ENCODE results near the gene PGAM5.

PGAM5 gene

DNA sequence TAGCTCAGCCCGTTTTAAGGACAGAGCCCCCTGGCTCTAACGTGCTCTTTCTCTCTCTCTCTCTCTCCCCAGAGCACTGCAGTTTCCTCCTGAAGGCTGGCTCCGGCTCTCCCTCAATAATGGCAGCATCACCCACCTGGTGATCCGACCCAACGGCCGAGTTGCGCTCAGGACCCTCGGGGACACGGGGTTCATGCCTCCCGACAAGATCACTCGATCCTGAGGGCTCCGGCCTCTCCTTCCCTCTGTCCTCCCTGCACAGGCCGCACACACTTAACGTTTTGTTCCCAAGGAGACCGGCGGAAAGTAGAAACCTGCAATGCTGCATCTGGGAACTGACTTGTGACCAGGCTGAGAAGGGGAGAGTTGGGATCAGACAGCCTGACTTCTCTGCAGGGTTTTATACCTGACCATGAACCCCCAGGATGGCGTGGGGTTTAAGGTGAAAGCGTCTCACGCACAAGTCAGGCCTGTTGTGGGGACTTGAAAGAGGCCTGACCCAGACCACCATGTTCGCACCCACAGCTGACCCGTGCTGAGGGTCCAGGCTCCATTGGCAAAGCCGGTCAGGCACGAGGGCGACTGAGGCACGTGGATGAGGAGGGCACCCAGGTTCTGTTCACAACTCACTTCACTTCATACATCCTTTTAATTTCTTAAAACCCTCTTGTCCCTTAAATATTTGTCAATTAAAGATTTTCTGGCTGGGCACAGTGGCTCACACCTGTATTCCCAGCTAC lies 10.1 kb downstream of the PGAM5 start:
- DNase-seq (ENCODE audit: low read depth) = no peak

DNA sequence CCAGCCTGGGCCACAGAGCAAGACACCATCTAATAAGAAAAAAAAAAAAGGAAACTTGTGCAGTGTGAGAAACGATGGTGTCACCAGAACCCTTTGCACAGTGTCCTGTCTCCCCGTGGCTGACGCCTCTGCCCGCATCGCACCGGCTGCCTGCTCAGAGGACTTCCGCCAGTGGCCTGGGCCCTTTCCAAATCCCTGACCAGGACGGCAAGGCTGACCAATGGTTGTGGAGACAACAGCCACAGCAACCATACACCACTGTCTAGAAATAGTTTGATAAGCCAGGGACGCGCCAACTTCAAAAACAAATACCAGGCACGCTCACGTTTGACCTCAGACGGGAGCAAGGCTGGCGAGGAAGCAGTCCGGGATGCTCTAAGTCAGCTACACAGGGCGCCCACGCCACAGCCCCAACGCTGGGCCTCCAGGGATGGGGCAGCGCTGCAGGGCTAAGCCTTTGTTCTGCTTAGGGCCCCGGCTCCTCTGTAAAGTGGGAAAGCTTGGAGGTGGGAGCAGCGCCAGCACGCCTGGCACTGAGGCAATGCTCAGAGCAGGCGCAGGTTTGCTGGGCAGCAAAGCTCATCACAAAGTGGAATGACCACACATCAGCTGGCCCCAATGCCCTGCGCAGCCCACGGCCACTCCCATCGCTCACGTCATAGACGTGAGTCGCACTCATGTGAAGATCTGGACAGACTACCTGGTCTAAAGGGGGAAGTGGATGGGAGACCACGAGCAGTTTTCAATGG lies 12.5 kb downstream of the PGAM5 start:
- DNase-seq (ENCODE audit: low read depth) = no peak

- DNase-seq (ENCODE audit: low read depth) = no peak
Measured at GRCh38 chr12:132723764-132724140, 13.1 kb downstream of the PGAM5 start.

DNA sequence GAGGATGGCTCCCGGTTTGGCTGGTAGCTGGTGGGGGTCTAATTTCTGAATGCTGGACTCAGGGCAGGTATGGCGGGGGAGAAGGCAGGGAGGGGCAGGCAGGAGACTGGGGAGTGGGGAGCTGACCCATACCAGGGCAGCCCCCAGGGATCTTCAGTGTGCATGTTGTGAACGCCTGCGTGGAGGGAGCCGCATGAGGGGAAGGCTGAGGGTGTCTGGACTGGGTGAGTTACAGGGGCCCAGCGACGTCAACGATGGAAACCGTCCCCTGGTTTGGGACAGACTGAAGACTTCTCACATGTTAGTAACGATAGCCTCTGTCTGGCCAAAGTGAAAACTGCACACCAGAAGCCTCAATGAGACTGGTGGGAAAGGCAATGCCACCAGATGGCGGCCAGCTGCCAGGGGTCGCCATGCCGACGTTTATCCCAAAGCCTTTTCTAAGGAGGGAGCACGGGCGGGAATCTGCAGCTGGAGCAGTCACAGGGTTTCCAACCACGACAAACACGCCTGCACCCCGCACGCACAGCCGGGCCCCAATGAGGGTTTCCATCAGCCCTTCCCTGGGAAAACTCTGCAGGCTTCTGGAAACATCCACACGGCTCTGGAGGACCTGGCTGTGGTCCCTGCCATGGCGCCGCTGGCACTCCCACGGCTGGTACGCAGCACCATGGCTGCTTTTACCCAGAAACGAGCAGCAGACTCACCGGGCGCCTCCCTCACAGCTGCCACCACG lies 14.0 kb downstream of the PGAM5 start:
- no peak for DNase-seq (ENCODE audit: low read depth)

GRCh38 chr12:132726386-132726785 lies 15.7 kb downstream of the PGAM5 start:
- no peak for DNase-seq (ENCODE audit: low read depth)

- no peak for DNase-seq (ENCODE audit: low read depth)
Measured at GRCh38 chr12:132727091-132727794, 16.6 kb downstream of the PGAM5 start.

DNA sequence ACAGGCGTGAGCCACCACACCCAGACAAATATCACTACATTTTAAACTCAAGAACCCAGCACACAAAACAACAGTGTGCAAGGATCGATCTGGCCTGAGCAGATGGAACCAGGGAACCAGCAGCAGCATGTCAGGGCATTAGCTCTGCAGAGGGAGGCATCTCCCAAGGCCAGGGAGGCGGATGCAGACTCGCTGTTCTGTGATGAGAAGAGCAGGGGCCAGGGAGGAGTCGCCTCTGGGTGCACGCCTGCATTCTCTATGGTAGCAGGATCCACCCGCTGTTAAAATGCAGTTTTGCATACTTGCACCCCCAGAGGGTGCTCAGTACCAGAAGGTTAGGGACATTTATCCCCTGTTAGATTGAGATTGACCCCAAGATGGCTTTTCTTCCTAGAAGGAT lies 17.9 kb downstream of the PGAM5 start:
- DNase-seq (ENCODE audit: low read depth) = no peak

DNA sequence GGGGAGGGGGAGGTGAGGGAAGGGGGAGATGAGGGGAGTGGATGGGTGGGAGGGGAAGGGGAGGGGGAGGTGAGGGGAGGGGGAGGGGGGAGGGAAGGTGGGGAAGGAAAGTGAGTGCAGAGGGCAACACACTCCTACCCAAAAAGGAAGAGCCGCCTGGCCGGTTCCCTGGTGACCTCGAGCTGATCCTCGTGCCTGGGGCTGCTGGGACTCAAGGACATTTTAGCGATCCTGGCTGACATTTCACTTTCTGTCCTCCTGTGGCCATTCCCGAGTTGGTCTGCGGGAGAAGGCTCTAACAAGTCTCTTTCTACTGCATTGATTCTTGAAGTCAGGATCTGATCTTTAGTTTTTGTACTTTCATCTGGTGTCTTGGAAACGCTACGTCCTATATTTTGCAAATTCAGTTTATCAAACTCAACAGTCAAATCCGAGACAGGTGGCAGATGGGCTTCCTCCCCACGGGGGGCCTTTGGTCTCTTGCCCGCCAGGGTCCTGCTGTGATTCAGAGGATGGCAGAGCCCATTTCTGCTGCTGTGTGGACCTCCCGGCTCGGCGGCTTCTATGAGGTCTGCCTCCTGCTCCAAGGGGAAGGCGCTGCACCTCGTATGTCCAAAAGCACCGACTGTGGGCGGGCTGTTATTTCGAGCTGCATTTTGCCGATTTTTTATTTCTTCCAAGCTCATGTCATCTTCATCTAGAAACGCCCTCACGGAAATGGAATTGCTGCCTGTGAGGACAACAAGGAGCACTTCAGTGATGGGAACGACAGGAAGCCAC lies 19.1 kb downstream of the PGAM5 start:
- DNase-seq (ENCODE audit: low read depth) = no peak

DNA sequence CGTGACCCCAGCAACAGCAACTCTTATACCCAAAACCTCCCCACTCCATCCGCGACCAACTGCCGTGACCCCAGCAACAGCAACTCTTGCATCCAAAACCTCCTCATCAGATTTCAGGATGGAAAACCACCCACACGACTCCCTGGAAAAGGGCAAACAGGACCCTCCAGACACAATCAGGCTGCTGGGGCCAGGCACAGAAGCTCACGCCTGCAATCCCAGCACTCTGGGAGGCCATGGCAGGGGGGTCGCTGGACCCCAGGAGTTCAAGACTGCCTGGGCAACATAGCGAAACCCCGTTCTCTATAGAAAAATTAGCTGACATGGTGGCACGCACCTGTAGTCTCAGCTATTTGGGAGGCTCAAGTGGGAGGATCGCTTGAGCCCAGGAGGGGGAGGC lies 19.7 kb downstream of the PGAM5 start:
- DNase-seq (ENCODE audit: low read depth) = no peak

- no peak for DNase-seq (ENCODE audit: low read depth)
Measured at GRCh38 chr12:132731574-132731973, 20.9 kb downstream of the PGAM5 start.

- no peak for DNase-seq (ENCODE audit: low read depth)
Measured at GRCh38 chr12:132734206-132734605, 23.6 kb downstream of the PGAM5 start.

GRCh38 chr12:132735496-132735895 lies 24.9 kb downstream of the PGAM5 start:
- DNase-seq (ENCODE audit: low read depth) = no peak

GRCh38 chr12:132736378-132736777 lies 25.7 kb downstream of the PGAM5 start:
- DNase-seq (ENCODE audit: low read depth) = no peak

DNA sequence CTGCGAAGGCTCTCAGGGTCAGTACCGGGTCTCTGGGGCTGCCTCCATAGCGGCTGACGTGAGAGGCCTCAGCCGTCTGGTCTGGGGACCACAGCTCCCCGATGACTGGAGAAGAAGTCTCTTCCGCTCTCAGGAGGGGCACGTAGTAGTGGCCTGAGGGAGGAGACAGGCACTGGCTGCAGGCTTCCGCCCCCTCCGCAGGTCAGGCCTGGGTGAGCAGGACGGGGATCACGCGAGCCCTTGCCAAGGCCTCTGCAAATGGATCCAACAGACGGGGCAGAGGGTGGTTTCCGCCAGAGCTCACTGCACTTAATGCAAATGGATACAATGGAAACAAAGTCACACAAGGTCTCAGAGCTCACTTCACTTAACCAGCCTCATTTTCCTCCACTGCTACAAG lies 26.3 kb downstream of the PGAM5 start:
- no peak for DNase-seq (ENCODE audit: low read depth)

- no peak for DNase-seq (ENCODE audit: low read depth)
Measured at GRCh38 chr12:132739600-132740312, 29.1 kb downstream of the PGAM5 start.

DNA sequence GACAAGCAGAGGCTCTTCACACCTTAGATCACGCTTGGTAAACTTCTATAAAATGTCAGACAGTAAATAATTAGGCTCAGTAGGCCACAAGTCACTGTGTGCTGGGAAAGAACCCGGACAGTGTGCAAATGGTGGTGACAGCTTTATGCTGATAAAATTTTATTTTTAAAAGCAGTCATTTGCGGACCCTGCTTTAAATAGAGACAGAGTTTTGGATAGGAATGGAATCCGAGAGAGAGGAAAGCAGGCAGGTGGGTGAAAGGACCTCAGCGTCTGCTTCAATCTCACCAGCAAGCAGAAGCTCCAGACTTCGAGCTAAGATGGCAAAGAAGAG lies 29.6 kb downstream of the PGAM5 start:
- no peak for DNase-seq (ENCODE audit: low read depth)

DNA sequence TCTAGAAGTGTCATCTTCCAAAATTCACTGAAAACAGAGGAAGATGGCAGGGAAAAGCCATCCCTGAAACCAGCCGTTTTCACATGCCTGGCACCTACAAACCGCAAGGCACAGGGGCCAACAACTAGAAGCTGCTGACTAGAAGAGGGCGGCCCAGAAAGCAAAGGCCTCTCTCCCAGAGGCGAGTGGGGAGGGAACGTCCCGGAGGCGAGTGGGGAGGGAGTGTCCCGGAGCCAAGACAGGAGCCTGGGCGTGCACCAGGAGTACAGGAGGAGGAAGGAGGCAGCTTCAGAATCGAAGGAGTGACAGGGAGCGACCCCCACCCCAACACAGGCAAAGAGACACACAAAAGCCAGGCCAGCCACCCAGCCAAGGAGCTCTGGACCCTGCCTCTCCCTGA lies 30.0 kb downstream of the PGAM5 start:
- no peak for DNase-seq (ENCODE audit: low read depth)

DNA sequence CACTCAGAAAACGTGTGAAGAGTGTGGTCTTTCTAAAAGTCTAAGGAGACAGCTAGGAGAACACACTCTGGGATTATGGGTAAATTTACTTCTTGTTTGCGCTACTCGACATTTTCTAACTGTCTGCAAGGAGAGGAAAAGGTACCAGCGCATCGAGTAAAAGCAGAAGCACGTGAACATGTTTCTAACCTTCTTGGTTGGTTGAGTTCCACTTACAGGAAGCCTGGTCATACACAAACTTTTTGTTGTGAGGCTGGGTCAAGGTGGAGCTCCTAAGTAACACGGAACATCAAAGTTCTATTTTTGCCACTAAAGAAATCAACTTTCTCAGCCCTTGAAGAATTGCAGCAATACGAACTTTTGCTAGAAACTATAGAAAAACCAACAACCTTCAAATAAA lies 31.0 kb downstream of the PGAM5 start:
- DNase-seq (ENCODE audit: low read depth) = no peak

DNA sequence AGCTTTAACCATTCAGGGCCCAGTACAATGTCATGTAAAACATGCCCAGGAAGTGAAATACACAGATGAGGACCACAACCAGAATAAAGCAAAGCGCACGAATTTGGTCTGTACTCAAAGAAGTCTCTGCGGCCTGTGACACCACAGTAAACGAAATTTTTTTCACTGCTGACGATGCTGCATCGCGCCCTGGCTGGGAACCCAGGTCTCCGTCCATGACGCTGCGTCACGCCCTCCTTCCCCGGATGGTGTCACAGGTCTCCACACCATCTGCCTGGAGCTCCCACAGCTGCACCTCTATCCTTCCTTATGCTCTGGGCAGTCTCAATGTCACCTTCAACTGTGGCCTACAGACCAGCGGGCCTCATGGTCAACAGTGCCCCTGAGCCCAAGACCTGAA lies 33.2 kb downstream of the PGAM5 start:
- no peak for DNase-seq (ENCODE audit: low read depth)

- no peak for DNase-seq (ENCODE audit: low read depth)
Measured at GRCh38 chr12:132746613-132747012, 36.0 kb downstream of the PGAM5 start.

DNA sequence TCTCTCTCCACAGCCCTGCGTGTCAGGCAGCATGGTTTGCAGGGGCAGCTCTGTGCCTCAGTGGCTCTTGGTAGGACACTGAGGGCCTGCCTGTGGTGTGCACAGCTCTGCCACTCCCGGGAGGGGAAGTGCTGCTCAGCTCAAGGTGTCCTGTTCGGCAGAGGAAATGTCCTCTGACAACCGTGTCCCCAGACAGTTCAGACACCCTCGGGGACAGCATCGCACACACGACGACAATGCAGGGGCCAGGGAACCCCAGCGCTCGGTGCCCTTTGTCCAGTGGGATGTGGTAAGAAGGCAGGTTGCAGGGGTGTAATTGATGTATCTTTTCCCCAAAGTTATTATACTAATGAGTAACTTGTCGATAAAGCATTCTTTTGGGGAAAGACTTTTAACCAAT lies 36.8 kb downstream of the PGAM5 start:
- DNase-seq (ENCODE audit: low read depth) = no peak
